ENCODE results near the gene PTPRG.

- no peak for TF ChIP-seq CTCF (IDR thresholded peaks at IDR 0.05; ENCODE audit: low read depth, low read length, poor library complexity, severe bottlenecking)
- no peak for TF ChIP-seq EZH2phosphoT487 (IDR thresholded peaks at IDR 0.05; ENCODE audit: borderline replicate concordance, low read length)
These were observed 413.3 kb downstream of the PTPRG start for GRCh38 chr3:61974662-61975061.

All from DOHH2 (cell line).